Fibroblast of the conjunctiva (primary cell): ENCODE data around the gene WWOX.

Source experiments
- DNase-seq: peaks from one replicate; pipeline ENCODE4 v3.0.0-alpha.2; 2010; ENCODE audit warnings: low read depth

WWOX gene

DNA sequence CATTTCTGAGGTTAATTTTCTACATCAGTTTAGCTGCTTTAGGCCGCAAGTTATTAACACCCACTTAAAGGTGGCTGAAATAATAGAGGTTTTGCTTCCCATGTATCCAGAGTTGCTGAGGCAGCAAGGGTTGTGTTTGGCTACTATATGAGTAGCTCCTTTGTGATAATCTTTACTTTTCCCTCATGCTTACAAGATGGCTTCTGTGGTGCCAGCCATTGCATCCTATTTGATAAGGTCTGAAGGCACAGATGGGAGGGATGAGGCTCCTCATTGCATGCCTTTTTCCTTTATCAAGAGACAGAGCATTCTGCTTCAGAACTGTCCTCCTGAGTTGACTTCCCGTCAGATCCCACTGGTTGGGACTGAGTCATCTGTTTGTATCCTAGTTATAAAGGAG, 340.2 kb downstream of the WWOX start:
- no peak for DNase-seq

GRCh38 chr16:78441298-78441697, 341.8 kb downstream of the WWOX start:
- no peak for DNase-seq

GRCh38 chr16:78443542-78444364, 344.3 kb downstream of the WWOX start:
- no peak for DNase-seq

DNA sequence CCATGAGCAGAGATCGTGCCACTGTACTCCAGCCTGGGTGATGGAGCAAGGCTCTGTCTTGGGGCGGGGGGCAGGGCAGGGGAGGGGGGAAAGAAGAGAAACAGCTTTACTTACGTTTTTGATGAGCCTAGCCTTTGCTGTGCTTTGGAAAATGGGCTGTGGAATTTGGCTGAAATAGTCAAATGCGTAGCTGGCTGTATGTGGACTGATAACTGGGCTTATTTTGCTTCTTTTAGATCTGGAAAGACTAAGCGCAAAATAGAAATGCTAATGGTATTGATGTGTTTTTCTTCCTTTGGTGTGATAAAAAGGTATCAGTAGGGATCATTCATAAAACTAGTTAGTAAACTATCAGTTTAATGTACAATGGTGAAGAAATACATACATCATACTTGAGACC, 346.4 kb downstream of the WWOX start:
- DNase-seq: no peak

DNA sequence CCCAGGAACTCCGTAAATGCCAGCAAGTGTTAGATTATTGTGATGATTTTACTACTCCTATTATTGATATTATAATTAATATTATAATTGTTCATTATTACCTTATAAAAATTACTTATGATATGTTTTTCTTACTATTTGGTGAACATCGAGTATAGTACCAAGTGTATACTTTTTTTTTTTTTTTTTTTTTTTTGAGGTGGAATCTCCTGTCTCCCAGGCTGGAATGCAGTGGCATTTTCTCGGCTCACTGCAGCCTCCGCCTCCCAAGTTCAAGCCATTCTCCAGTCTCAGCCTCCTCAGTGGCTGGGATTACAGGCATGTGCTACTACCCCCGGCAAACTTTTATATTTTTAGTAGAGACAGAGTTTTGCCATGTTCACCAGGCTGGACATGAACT, 347.0 kb downstream of the WWOX start:
- no peak for DNase-seq

DNA sequence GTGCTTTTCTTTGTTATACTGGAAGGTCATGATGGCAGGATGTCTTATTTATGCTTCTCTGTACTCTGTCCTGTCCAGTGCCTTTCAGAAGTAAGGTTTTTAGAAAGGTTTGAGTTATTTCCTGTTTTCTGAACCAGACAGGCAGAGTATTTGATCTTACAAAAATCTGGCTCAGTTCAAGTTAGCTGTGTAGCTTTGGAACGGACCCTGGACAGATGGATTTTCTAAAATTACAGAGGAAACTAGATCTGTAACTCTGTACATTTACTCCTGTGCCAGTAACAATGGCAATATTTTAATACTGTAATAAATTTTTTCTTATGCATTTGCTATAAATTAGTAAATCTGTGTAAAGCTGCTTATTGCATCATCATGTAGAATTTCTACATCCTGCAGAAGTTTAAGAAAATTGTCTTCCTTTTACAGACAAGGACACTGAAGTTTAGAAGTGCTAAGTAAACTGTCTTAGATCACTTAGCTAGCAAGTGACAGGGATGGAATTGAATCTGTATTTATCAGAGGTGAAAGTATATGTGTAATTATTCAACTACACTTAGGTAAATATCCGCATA, 347.6 kb downstream of the WWOX start:
- DNase-seq: no peak

GRCh38 chr16:78448658-78449271, 349.3 kb downstream of the WWOX start:
- no peak for DNase-seq

DNA sequence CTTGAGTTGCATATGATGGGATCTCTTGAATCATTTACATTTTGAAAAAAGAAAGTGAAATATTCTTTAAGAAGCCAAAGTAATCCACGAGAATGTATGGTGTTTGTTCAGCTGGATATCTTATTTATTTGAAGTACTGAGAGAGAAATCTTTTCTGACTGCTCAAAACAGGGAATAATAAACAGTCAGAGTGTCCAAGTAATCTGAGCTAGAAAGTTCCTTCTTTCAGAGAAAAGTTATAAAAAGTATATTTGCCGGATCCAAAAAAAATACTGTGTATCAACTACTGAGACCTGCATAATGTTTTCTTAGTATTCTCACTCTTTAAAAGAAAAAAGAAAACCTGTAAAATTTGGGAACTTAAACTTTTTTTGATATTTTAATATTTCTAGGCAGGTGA, 350.8 kb downstream of the WWOX start:
- DNase-seq: no peak

DNA sequence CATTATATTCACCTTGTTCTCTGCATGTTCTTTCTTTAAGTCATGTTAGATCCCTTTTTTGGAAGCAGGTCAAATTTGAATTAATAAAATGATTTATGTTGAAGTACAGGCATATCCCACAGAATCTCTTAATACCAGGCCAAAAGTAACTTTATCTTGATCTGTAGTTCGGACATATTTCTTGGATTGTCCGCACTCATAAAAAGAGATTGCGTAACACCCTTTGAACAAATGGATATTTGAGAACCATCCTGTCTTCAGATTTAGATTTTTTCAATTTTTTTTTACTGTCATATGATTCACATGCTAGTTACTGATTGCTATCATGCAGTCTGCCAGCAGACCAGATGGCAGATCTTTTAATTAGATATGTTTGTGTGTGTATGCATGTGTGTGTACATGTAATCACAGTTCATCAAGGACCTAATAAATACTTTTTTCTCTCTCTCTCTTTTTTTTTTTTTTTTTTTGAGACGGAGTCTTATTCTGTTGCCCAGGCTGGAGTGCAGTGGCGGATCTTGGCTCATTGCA, 352.6 kb downstream of the WWOX start:
- no peak for DNase-seq

GRCh38 chr16:78455861-78456260, 356.4 kb downstream of the WWOX start:
- no peak for DNase-seq

GRCh38 chr16:78458588-78458987, 359.1 kb downstream of the WWOX start:
- DNase-seq: no peak

GRCh38 chr16:78460428-78460827, 361.0 kb downstream of the WWOX start:
- no peak for DNase-seq

DNA sequence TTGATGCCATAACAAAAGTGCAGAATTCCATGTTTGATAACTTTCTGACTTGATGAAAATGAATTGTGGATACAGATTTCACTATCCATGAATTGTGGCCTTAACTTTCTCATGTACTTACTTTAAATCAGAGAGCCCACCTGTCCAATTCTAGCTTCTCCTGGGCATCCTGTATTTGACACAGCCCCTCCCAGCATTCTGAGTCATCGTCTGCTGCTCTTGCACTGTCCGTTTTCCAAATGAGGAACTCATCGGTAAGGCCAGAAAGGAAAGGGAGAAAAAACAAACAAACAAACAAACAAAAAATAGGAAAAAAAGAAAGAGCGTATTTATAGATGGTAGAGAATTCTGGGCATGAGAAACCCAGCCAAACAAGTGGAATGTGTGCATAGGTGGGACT, 361.6 kb downstream of the WWOX start:
- DNase-seq: no peak

DNA sequence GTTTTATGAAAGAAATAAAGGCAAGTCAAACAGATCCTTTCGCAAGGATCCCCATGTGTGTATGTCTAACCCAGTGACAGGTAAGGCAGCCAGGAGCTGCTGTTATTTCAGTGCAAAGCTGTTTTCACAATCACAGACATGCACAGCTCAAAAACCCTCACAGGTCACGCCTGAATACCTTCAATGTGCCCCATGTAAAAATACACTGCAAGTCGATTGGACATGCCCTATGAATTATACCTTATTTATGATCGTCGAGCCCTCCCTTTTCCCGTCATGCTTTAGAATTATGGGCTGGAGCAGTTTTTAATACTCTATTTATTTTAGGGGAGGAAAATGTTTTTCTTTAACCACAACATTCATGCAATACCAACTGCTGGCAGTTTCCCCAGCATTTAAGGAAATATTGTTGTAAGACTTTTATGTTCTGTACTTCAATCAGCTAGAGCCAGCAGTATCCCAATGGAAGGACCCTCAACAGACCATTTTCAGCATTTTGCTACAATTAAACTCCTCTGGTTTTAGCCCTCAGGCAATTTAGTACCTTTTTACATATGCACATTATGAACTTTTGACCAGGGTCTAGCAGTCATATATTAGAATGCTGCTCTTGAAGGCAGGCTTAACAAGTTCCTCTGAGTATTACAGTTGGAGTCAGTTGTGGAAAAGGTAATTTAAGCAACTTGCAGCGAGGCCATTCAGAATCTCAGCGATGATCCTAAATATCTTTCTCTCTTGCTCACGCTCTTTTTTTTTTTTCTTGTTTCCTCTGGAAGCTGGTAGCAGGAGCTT, 362.2 kb downstream of the WWOX start:
- DNase-seq: no peak

DNA sequence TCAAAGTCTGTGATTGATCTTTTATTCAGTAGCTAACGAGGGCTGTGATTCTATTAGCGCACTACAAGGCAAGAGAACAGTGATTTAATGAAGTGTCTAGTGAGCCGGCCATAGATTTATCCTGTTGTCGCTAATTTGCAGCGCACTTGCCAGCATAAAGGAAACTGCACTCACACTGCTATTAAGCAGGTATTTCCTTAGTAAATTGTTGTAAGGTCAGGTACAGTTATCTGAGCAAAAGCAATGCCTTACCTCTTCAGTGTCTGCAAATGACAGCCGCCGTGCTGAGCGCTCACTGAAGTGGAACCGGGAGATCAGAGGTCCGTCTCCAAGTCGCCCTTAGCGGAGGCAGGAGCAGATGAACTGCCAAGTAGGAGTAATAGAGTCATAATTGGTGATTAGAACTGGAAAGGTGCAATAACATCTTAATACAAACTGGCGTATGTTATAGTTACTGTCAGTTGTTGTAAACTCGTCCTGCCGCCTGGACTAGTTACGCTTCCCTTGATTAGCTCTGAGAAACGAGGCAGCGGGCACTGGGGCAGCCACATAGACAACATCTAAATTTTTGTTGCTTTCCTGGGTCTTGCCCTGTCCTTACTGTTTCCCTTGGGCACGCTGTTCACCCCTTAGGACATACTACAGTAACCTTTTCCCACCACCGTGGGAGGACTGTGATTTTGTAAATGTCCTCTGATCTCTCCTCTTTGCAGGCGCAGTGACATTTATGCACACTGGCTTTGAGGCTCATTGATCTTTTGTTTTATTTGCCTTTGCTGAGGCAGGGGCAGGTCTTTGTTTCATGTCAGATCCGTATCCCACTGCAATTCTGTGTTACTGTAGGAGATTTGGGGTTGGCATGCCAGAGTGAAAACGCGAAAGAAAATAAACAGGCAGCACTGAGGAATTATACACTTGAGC, 363.1 kb downstream of the WWOX start:
- DNase-seq: no peak

DNA sequence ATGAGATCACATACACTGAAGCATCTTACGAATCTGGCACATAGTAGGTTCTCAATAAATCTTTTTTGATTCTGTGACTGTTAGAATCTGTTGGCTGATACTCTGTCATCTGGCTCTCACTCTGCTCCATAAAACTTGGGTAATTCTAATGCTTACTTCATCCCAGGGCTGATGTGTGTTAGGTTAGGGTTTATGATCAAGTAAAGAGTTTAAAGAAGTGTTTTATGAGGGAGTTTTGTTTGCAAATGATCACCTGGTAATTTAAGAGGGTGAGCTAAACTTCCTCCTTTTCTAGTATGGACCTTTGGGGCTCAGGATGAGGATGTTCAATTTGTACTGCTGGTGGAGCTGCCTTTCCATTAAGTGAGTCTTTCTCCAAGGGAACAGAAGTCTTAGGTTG, 364.1 kb downstream of the WWOX start:
- DNase-seq: no peak

DNA sequence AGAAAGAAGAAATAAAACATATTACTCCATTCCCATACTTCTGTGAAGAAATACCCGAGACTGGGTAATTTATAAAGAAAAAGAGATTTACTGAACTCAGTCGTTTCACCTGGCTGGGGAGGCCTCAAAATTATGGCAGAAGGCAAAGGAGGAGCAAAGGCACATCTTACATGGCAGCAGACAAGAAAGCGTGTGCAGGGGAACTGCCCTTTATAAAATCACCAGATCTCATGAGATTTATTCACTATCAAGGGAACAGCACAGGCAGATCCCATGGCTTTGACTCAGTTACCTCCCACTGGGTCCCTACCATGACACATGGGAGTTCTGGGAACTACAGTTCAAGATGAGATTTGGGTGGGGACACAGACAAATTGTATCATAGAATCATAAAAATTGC, 365.4 kb downstream of the WWOX start:
- DNase-seq: no peak

DNA sequence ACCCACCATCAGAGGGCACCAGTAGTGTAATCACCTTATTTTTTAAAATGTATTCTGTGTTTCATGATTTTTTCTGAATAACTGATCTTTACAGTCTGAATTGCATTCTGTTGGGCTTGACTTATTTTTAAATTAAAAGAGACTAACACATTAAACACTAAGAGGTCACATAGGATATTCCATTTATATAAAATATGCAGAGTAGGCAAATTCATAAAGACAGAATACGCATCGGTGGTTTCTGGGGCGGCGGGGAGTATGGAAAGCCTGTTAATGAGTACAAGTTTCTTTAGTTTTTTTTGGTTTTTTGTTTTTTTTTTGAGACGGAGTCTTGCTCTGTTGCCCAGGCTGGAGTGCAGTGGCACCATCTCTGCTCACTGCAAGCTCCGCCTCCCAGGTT, 366.3 kb downstream of the WWOX start:
- no peak for DNase-seq

DNA sequence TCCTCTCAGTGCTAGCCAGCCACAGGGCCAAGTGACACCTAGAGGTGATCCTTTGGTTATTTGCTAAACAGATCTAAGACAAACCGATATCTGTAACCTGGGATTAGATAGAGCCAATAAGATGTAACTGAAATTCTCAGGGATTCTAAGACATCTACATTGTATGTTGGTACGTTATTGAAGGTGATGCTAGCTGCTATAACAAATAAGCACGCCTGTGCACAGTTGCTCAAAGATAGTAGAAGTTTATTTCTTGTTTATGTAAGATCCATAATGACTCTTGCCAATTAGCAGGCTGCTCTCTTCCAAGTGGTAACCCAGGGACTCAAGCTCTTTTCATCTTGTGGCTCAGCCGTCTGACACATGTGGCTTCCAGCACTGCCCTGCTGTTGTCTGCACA, 370.3 kb downstream of the WWOX start:
- no peak for DNase-seq

DNA sequence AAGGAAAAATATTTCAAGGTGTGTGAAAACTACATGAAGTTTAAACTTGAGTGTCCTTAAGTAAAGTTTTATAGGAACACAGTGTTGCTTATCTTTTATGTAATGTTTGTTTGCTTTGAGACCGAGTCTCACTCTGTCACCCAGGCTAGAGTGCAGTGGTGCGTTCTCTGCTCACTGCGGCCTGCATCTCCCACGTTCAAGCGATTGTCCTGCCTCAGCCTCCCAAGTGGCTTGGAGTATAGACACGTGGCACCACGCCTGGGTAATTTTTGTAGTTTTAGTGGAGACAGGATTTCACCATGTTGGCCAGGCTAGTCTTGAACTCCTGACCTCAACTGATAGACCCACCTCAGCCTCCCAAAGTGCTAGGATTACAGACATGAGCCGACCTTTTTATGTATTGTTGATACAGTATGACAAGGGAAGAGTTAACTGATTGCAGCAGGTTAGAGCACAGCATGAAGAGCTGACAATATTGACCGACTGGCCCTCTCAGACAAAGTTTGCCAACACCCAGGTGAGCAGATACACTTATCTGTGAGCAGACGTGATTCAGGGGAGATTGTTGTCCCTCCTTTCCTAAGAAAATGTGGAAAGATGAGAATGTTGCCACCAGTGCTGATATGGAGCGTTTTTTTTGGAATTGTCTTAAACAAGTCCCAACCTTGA, 373.7 kb downstream of the WWOX start:
- DNase-seq: no peak

DNA sequence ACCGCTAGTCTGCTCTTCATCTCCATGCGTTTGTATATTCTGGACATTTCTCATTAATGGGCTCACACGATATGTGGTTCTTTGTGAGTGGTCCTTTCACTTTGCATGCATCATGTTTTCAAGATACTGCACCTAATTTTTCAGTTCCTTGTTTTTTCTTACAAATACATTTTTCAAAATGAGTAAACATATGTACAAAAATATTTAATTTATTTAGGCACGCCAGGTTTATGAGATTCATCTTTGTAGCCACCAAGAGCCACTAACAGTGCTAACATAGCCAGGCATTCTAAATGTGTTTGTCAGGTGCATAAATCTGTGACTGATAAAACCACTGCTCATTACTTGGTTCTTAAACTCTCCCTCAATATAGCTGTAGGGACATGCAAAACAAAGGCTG, 375.3 kb downstream of the WWOX start:
- no peak for DNase-seq
